PC-9 (cell line): ENCODE results near the gene RPL32. TPM values are rescaled to one million over a fixed set of nuclear protein-coding genes. Genes with fewer than 3 reads are reported as not detected.

Source experiments
- BruUV-seq: library from RNA; stranded (reverse); fragments of 400-500 nt; replicated peaks from 2 replicates; lab custom pipeline; 2021; lab: Mats Ljungman, UMichigan
- CTCF ChIA-PET: fragments of 300-600 bp; sonication (Branson Sonifier 250); formaldehyde crosslinking; loops from one replicate; lab custom pipeline; 2022; ENCODE audit warnings: antibody characterized with exemption; lab: Charles Lee
- POLR2A ChIA-PET: fragments of 300-600 bp; sonication (Branson Sonifier 250); formaldehyde crosslinking; loops from one replicate; lab custom pipeline; 2022; ENCODE audit warnings: antibody characterized with exemption; ENCODE audit not compliant: unreplicated experiment; lab: Charles Lee
- DNase-seq, 2 experiments: peaks; one replicate each; pipeline versions ENCODE4 v3.0.0 to v3.0.0-alpha.2; 2015 to 2022; ENCODE audit warnings: mixed read lengths in 1 of 2
- H2AFZ ChIP-seq: fragments of 200-600 bp; sonication (generic); 2 replicates; pipeline ENCODE4 v1.8.1; 2017; ENCODE audit warnings: antibody characterized with exemption
- H3F3A ChIP-seq: fragments of 200-600 bp; sonication (generic); 2 replicates; pipeline ENCODE4 v1.8.1; 2017; ENCODE audit warnings: antibody characterized with exemption, mild to moderate bottlenecking, low read depth; ENCODE audit not compliant: insufficient read depth
- H3K27ac ChIP-seq: fragments of 200-600 bp; sonication (generic); 2 replicates; pipeline ENCODE4 v1.6.1; 2016; ENCODE audit warnings: mixed run types
- H3K27me3 ChIP-seq: fragments of 200-600 bp; sonication (generic); 2 replicates; pipeline ENCODE4 v1.6.1; 2016; ENCODE audit warnings: low read depth, mixed run types; ENCODE audit not compliant: insufficient read depth
- H3K36me3 ChIP-seq: fragments of 200-600 bp; sonication (generic); 2 replicates; pipeline ENCODE4 v1.6.1; 2016; ENCODE audit warnings: low read depth, mixed run types
- H3K4me1 ChIP-seq: fragments of 200-600 bp; sonication (generic); replicated peaks from 2 replicates; pipeline ENCODE4 v1.6.1; 2016; ENCODE audit warnings: mixed run types; ENCODE audit not compliant: insufficient read depth
- H3K4me2 ChIP-seq: fragments of 200-600 bp; sonication (generic); 2 replicates; pipeline ENCODE4 v1.6.1; 2017; ENCODE audit warnings: mixed run types
- H3K4me3 ChIP-seq: fragments of 200-600 bp; sonication (generic); 2 replicates; pipeline ENCODE4 v1.6.1; 2016; ENCODE audit warnings: mixed run types
- H3K79me2 ChIP-seq: fragments of 200-600 bp; sonication (generic); 2 replicates; pipeline ENCODE4 v1.6.1; 2017; ENCODE audit warnings: low read depth, mixed run types
- H3K9me2 ChIP-seq: fragments of 200-600 bp; sonication (generic); 2 replicates; pipeline ENCODE4 v1.8.1; 2017; ENCODE audit warnings: mild to moderate bottlenecking; ENCODE audit not compliant: insufficient read depth
- H3K9me3 ChIP-seq: fragments of 200-600 bp; sonication (generic); 2 replicates; pipeline ENCODE4 v1.8.1; 2016; ENCODE audit warnings: low read depth; ENCODE audit not compliant: insufficient read depth
- H4K20me1 ChIP-seq: fragments of 200-600 bp; sonication (generic); 2 replicates; pipeline ENCODE4 v1.8.1; 2017; ENCODE audit not compliant: insufficient read depth
- EZH2 ChIP-seq: fragments of 200-600 bp; sonication (generic); IDR thresholded peaks from 2 replicates; pipeline ENCODE4 v1.8.0; 2017; ENCODE audit warnings: antibody characterized with exemption, low read depth
- intact Hi-C: fragments of 100-400 bp; cut with micrococcal nuclease; formaldehyde crosslinking; loops from one replicate; pipeline ENCODE4 v1.10.0; 2022; ENCODE audit not compliant: unreplicated experiment
- total RNA-seq: library from RNA; stranded (reverse); gene quantifications from 2 replicates; pipeline ENCODE4 v1.2.3, GENCODE V29; 2021
- TF ChIP-seq, protein P1 (sequence below): fragments of 200-600 bp; sonication (generic); conservative IDR thresholded peaks from 2 replicates; pipeline ENCODE4 v1.6.1; 2017; ENCODE audit warnings: mixed run types, antibody characterized with exemption, mild to moderate bottlenecking, moderate library complexity

Gene RPL32
- total RNA-seq, 1 experiment from 2014 or later = 1,662 TPM

DNA sequence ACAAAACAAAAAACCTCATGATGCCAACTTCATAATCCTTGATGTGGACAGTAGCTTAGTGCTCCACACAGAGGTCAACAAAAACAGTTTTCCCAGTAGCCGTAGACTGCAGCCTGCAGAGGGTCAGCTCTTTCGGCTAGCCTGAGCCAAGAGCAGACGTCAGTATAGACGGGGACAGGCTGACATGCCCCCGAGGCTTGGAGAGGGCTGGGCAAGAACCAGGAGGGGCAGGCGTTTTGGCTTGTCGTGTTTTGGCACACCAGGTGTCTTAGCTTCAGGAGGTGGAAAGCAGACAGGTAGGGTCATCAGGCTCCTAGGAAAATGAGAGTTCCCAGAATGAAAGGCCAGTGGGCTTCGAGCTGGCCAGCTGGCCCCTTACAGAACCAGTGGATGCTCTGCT is 23.1 kb downstream of the RPL32 start:
- no peak overlapping the region for H2AFZ ChIP-seq
- H3K36me3 ChIP-seq = no peaks in the 10 kb centered on the region
- DNase-seq = no peak
- no peak overlapping the region for H3K4me3 ChIP-seq
- no peaks in the 10 kb centered on the region for H3K27me3 ChIP-seq
- POLR2A ChIA-PET = no interaction called here
- H3K9me3 ChIP-seq = no peaks in the 10 kb centered on the region
- intact Hi-C loops = no loop called here
- H3K4me2 ChIP-seq = no peak overlapping the region
- H3F3A ChIP-seq = no peaks in the 10 kb centered on the region
- no peaks in the 10 kb centered on the region for H3K79me2 ChIP-seq
- no peaks in the 10 kb centered on the region for H3K4me1 ChIP-seq
- H4K20me1 ChIP-seq = no peaks in the 10 kb centered on the region
- TF ChIP-seq EZH2 = no peak
- TF ChIP-seq, protein P1, sequence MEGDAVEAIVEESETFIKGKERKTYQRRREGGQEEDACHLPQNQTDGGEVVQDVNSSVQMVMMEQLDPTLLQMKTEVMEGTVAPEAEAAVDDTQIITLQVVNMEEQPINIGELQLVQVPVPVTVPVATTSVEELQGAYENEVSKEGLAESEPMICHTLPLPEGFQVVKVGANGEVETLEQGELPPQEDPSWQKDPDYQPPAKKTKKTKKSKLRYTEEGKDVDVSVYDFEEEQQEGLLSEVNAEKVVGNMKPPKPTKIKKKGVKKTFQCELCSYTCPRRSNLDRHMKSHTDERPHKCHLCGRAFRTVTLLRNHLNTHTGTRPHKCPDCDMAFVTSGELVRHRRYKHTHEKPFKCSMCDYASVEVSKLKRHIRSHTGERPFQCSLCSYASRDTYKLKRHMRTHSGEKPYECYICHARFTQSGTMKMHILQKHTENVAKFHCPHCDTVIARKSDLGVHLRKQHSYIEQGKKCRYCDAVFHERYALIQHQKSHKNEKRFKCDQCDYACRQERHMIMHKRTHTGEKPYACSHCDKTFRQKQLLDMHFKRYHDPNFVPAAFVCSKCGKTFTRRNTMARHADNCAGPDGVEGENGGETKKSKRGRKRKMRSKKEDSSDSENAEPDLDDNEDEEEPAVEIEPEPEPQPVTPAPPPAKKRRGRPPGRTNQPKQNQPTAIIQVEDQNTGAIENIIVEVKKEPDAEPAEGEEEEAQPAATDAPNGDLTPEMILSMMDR = no peak
- no TSS peak for BruUV-seq
- CTCF ChIA-PET = interaction anchor here (0.6 kb wide), 1 partner anchor 34 kb away, joined by 5 read pairs; no protein-coding TSS in a partner anchor
- H3K9me2 ChIP-seq = no peaks in the 10 kb centered on the region
- no peak overlapping the region for H3K27ac ChIP-seq

GRCh38 chr3:12817343-12817710 is 24.0 kb downstream of the RPL32 start:
- no peaks in the 10 kb centered on the region for H4K20me1 ChIP-seq
- intact Hi-C loops = no loop called here
- no peak for TF ChIP-seq EZH2
- TF ChIP-seq, protein P1 = no peak
- no peaks in the 10 kb centered on the region for H3K79me2 ChIP-seq
- H2AFZ ChIP-seq = no peak overlapping the region
- no peak for DNase-seq
- H3F3A ChIP-seq = no peaks in the 10 kb centered on the region
- CTCF ChIA-PET = no interaction called here
- H3K36me3 ChIP-seq = no peaks in the 10 kb centered on the region
- no TSS peak for BruUV-seq
- H3K4me1 ChIP-seq = no peaks in the 10 kb centered on the region
- H3K27ac ChIP-seq = no peak overlapping the region
- H3K4me3 ChIP-seq = no peak overlapping the region
- no peak overlapping the region for H3K4me2 ChIP-seq
- H3K9me2 ChIP-seq = no peaks in the 10 kb centered on the region
- H3K27me3 ChIP-seq = no peaks in the 10 kb centered on the region
- no peaks in the 10 kb centered on the region for H3K9me3 ChIP-seq
- POLR2A ChIA-PET = no interaction called here

GRCh38 chr3:12816521-12817342 is 24.6 kb downstream of the RPL32 start:
- no peaks in the 10 kb centered on the region for H3F3A ChIP-seq
- no peak overlapping the region for H3K4me3 ChIP-seq
- no peak overlapping the region for H3K27ac ChIP-seq
- intact Hi-C loops = no loop called here
- no peaks in the 10 kb centered on the region for H3K36me3 ChIP-seq
- DNase-seq = no peak
- TF ChIP-seq EZH2 = no peak
- TF ChIP-seq, protein P1 = no peak
- H3K4me2 ChIP-seq = no peak overlapping the region
- H4K20me1 ChIP-seq = no peaks in the 10 kb centered on the region
- no peaks in the 10 kb centered on the region for H3K4me1 ChIP-seq
- BruUV-seq = no TSS peak
- H3K9me3 ChIP-seq = no peaks in the 10 kb centered on the region
- H2AFZ ChIP-seq = no peak overlapping the region
- H3K9me2 ChIP-seq = no peaks in the 10 kb centered on the region
- H3K79me2 ChIP-seq = no peaks in the 10 kb centered on the region
- H3K27me3 ChIP-seq = no peaks in the 10 kb centered on the region
- POLR2A ChIA-PET = no interaction called here
- CTCF ChIA-PET = no interaction called here
